Measurements from ENCODE around the gene WDR75. TPM values are rescaled to one million over a fixed set of nuclear protein-coding genes. Genes with fewer than 3 reads are reported as not detected.
"Not testable (repeated sequence)": the region's sequence is repeated elsewhere in the genome, so short reads cannot be mapped to it uniquely, and the experiment has no call there.

Gene WDR75
- total RNA-seq, 1 experiment from 2014 or later, result 64.1 TPM

DNA sequence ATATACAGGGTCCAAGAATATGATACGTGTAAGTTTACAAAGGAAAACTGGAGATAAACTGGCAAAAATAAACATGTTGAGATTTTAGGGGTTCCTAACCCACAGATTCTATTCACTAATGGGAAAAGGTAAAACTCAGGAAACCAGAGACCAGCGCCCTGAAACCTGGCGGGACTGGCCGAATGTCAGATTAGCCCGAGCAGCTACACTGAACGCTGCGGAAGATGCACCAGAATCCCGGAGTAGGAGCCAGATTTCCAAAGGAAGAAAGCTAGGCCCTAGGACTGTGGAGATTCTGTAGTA, 679 bp upstream of the WDR75 start:
- no peak for DNase-seq (ENCODE audit: low read depth)

DNA sequence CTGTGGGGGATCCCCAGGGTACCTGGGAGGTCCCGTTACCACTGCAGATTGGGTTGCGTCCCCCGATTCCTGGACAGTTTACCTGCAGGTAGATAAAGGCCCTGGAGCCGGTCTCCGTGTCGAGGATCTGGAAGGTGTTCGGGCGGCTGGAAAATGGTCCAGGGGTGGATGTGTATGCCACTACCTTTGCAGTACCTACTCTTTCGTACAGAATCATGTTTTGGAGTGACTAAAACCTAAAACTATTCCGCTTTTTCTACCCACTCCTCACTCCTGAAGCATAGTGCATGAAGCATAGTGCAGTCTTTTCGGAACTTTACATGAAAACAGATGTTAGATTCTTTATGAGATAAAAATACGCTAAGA, 418 bp downstream of the WDR75 start:
- DNase-seq (ENCODE audit: low read depth), result peak; percentile 1

DNA sequence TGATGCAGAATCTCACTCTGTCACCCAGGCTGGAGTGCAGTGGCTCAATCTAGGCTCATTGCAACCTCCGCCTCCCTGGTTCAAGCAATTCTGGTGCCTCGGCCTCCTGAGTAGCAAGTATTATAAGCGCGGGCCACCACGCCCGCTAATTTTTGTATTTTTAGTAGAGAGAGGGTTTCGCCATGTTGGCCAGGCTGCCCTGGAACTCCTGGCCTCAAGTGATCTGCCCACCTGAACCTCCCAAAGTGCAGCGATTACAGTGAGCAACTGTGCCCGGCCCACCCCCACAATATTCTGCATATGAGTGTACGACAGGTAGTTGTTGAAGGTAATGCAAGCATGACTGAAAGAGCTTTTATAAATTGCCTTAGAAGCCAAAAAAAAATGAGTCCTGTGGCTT, 1.2 kb downstream of the WDR75 start:
- no peak for DNase-seq (ENCODE audit: low read depth)

DNA sequence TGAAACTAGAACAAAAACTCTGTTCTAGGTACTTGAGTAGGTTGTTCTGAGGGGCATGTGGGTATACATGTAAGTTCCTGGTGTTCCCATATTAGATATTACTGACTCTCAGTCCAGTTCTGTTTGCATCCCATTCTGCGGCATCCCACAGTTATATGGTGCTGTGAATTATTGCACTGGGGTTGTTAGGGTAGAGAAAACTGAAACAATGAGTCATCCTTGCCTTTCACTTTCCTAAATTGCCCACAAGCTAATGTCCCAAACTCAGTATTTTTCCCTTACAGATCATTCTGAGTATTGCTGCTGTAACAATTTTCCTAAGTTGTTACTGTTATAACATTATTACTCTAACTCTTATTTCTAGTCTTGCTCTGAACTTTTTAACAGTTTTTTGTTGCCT, 3.0 kb downstream of the WDR75 start:
- peak; percentile 31 for DNase-seq (ENCODE audit: low read depth)

DNA sequence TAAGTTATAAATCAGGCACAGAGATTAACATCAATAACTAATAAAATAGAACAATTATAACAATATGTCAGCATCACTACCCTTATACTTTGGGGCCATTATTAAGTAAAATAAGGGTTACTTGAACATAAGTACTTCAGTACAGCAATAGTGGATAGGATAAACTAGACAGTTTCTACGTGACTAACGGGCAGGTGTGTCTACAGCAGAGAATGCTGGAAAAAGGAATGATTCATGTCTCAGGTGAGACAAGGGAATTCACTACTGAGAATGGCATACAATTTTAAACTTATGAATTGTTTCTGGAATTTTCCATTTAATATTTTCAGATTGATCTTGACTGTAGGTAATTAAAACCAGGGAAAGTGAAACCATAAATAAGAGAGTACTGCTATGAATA, 5.5 kb downstream of the WDR75 start:
- no peak for DNase-seq (ENCODE audit: low read depth)

DNA sequence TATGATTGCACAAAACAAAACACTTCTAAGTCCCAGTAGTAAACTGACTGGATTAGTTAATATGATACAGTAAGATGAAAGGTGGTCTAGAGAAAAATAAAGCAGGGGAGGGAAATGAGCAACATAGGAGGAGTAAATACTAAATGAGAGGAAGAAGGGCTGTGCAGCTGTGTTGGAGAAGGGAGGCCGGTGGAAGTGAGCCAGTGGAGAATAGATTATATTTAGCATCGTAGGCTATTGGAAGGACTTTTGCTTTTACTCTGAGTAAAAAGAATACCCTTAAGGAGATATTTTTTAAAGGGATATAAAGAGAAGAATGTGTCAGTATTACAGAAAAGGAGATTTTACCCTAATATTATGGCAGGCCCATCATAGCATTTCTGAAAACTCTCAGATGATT, 12.7 kb downstream of the WDR75 start:
- no peak for DNase-seq (ENCODE audit: low read depth)

DNA sequence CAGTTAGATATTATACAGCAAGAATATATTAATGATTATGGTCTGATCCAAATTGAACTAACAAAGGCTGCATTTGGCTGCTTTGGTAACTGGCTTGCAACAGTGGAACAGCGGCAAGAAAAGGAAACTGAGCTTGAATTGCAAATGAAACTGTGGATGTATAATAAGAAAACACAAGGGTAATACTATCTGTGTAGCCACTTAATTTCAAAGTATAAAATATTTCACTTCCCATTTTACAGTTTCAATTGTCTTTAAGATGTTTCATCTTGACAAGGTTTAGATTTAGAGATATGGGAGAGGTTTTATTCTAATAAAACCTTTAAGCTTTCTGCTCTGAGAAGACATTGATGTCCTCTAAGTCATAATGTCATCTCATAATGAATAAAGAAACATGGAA, 23.8 kb downstream of the WDR75 start:
- DNase-seq (ENCODE audit: low read depth), result no peak

DNA sequence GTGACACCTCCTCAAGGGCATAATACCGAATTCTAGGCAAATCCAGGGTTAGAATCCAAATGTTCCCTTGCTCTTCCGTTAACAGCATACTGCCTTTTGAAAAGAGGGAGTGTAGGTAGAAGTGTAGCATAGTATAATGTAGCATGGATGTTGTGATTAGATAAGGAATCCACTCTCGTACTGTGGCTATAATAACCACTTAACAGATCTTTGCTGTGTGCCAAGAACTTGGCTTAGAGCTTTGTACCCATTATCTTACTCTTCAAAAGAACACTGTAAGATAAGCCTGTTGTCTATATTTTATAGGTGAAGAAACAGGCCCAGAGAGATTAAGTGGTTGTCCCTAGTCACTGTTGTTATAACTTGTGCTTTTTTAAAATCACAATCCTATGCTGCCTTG, 24.2 kb downstream of the WDR75 start:
- no peak for DNase-seq (ENCODE audit: low read depth)

DNA sequence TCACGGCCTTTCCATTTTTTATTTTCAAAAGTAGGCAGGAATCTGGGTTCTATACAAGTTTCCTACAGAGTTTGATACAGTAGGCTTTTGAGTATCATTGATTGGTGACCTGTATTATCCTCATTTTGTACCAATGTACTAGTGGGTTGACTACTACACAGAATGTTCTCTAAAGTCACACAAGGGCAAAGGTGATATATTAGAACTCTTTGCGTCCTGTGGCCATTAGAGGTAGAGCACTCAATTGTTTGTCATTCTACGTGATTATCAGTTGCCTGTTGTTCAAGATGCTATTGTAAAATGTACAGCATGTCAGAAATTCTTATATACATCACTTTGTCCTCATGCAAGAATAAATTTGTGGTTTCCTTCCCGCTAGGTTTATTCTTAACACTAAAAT, 24.8 kb downstream of the WDR75 start:
- DNase-seq (ENCODE audit: low read depth), result no peak

DNA sequence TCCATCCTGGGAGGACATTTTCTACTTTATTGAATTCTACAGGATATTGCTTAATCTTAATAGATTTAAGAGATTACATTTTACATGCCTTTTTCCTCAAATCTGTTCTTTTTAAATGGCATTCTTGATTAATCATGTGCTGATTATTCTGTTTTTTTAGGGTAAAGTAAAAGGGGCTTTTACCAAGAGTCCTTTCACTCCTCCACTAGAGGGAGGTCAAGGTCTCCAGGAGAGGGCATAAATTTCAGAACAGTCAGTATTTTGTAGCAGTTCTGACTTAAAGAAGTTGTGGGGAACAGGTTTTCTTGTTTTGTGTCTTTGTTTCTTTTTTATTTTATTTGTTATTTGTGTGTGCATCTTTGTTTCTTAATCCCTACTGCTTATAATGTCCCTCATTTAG, 25.4 kb downstream of the WDR75 start:
- DNase-seq (ENCODE audit: low read depth), result peak; percentile 43

DNA sequence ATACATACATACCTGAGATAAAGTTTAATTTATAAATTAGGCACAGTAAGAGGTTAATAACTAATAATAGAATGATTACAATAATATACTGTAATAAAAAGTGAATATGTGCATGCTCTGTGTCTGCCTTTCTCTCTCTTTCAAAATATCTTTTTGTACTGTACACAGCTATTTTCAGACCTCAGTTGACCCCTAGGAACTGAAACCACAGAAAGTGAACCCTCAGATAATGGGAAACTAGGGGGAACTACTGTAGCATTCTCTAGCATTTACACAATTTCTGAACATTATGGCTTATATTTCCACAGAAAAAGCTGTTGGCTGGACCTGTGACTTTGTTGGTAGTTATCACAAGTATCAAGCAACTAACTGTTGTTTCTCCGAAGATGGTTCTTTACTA, 25.9 kb downstream of the WDR75 start:
- DNase-seq (ENCODE audit: low read depth), result no peak

DNA sequence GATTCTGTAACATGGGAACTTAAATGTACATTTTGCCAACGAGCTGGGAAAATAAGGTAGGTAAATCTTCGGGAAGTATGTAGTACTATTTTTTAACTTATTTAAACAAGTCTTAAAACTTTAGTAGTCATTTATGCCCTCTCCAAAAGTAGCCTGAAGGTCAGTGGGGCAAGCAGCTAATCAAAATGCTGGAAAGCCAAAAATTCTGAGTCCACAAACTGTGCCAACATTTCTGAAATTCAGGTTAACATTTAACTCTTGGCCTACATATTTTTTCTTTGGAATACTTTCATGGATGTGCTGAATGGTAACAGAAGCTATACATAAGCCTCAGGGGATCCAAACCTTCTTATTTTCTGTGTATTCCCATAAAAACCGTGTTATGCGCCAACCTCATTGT, 26.3 kb downstream of the WDR75 start:
- DNase-seq (ENCODE audit: low read depth), result no peak

DNA sequence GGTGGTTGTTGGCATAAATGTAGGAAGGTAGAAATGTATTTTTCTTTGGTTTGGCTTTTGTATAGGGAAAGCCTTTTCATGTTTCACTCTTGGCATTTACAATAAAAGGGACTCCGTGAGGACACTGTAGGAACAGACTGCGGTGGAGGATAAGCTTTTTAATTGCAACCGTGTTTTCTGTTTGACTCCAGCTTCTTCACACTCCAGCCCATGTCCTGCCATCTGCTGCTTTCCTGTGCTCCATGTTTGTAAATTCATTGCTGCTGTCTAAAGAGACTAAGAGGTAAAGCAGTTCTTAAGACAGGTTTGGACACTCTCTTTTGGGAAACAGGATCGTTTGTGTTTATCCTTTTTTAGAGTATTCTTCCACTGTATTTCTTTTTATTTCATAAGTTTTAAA, 33.3 kb downstream of the WDR75 start:
- DNase-seq (ENCODE audit: low read depth), result no peak

DNA sequence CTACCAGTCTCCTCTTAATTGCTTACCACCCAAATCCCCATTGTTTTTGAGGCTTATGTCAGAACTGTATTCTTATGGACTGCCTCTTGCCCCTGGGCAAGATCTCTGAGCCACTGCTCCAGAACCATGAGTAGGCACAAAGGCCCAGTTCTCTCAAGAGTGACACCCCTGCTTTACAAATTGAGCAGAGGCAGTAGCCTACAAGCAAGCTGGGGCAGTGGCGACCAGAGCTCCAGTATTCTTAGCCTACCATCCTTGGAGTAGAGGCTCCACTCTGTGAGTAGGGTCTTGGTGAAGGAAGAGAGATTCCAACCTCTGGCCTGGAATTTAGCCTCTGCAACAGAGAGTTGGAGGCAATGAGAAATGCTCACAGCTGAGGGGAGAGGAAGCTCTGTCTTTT, 36.5 kb downstream of the WDR75 start:
- DNase-seq (ENCODE audit: low read depth), result no peak

DNA sequence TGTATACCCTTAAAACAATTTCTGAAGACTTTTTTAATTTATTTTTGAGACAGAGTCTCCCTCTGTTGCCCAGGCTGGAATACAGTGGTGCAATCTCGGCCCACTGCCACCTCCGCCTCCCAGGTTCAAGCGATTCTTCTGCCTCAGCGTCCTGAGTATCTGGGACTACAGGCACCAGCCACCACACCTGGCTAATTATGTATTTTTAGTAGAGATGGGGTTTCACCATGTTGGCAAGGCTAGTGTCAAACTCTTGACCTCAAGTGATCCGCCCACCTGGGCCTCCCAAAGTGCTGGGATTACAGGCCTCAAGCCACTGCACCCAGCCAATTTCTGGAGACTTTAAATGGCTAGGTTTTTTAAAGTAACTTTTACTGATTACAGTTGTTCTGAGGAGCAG, 37.0 kb downstream of the WDR75 start:
- not testable (repeated sequence) for DNase-seq (ENCODE audit: low read depth)

DNA sequence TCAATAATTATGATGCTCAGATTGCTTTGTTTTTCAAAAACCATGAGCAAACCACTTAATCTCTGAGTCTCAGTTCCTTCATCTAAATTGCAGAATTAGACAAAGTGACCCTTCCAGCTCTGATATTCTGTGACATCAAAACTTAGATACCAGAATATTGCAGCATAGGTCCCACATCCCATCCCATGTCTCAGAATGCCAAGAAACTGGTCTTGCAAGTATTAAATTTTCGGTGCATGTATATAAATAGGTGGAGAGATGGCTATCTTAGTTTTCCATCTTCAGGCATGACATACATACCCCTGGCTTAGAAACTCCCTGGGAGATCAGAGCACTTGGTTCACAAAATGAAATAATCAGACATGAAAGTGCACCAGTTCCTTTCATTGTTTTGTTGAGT, 39.8 kb downstream of the WDR75 start:
- DNase-seq (ENCODE audit: low read depth), result no peak

DNA sequence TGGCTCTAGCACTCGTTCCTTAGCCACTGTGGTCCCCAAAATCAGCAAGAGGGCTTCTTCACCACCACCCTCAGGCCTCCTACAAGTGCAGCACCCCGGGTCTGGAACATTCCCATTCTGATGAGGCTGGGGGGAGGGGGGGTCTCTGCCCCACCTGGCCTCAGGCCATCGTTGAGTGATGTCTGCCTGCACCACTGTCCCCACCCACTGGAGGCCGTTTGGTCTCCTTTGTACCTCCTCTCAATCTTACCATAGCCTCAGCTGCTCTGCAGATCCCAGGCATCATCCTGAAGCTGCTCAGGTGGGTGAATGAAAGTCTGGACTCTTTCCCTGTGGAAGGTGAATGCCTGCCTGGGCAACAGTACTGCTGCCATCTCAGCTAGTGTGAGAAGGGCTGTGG, 42.3 kb downstream of the WDR75 start:
- DNase-seq (ENCODE audit: low read depth), result no peak

DNA sequence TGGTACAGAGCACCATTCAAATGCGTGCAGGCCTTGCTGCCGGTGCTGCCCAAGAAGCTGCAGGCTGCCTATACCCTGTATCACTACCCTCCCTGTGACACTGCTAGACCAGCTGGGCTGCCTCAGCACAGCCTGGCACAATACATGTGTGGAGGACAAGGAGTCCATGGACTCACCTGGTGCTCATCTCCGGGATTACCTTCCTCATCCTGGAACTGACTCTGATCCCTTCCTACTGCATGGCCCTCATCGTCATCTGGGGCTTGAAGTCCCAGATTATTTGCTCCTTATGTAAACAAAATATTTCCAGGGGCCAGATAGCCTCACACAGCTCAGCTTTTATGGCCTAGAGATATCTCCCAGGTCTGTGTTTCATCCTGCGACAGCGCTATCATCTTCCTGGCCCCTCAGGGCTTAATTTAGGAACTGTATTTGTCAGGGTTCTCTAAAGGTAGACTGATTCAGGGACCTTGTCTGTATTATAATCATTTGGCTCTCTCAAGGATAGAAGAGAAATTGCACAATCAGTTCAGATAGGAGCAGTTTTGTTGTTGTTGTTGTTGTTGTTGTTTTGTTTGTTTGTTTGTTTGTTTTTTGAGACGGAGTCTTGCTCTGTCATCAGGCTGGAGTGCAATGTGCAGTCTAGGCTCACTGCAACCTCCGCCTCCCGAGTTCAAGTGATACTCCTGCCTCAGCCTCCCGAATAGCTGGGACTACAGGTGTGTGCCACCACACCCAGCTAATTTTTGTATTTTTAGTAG, 42.9 kb downstream of the WDR75 start:
- DNase-seq (ENCODE audit: low read depth), result no peak

DNA sequence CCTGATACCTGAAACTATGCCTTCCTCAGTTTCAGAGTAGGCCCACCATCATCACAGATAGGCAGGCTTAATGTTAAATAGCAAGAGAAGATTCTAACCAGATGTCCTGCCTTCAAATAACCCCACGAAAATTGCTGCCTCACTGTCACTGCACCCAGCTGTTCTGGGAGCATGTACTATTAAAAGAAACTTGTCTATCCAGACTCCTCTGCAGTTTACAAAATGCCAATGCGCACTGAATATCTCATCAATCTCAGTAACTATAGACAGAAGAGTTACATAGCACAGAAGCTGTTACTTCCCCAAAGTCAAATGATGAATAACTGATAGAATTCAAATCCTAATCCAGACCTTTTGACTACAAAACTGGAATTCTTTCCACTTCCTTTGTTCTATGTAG, 43.9 kb downstream of the WDR75 start:
- no peak for DNase-seq (ENCODE audit: low read depth)

DNA sequence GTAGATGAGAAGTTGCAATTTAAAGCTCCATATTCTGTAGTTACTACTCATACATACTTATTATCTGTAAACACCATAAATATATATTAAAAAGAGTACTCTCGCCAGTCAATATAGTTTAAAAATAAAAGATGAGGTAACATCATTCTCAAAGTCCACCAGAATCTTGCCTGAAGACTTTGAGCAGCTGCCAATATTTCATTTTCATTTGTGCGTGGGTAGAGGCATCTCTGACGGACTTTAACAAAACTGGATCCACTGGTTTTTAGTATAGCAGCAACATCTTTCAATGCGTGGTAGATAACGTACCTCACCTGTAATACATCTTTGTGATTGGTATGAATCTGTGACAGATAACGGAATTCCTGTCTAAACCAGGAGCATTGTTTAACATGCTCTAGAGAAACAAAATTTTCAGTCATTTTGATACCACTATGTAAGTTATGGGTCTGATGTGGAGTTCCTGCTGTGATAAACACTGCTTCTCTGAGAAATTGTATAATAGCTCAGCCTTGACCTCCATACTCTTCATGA, 45.0 kb downstream of the WDR75 start:
- DNase-seq (ENCODE audit: low read depth), result no peak

DNA sequence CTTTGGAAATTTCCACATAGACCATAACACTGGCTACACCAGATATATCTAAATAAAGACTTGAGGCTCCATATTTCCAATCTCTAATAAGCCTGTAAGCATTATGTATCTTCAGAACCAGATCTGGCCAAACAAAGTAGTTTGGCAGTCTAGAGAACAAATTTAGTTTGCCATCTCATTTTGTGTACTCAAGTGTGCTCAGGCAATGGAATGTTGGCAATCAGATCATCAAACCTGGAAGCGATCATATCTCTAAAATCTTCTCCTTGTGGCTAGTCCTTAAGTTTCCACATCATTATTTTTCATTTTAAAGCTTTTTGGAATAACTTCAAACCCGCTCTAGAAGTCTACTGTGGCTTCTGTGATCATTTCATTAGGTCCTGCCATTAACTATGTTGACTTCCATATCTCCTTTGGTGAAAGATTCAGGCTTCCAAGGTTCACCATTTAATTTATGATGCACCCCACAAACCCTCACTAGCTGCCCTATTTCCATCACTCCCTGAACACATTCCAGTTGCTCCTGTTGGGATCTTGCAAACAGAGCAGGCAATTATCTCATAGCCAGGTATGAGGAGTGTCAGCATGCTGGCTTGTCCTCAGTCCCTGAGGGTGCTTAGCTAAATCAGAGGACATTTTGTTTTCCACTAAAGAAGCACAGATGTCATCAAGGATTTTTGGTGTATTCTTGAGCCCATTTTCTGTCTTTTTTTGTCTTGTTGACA, 46.2 kb downstream of the WDR75 start:
- no peak for DNase-seq (ENCODE audit: low read depth)

DNA sequence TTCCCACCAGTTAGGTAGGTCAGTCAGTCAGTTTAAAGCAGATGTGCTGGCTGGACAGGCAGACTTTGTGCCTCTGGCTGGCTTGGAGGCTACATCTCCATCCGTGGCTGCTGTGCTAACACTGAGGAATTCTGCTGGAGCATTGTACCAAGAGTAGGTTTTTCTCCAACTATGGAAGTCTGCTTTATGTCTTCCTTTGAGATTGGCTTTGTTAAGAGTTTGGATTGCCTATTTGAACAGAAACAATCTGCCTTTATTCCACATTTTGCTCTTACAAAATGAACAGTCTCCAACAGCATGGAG, 46.7 kb downstream of the WDR75 start:
- no peak for DNase-seq (ENCODE audit: low read depth)

DNA sequence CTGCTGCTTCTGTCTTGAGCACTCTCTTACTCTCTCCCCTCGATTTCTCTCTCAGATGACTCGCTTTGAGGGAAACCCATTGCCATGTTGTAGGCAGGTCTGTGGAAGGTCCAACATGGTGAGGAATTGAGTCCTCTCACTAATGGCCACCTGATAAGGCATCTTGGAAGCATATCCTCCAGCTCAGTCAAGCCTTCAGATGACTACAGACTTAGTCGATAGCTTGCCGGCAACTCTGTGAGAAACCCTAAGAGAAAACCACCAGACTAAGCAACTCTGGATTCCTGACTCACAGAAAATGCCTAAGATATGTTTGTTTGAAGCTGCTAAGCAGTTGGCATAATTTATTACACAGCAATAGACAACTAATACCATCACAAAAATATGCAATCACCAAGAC, 51.2 kb downstream of the WDR75 start:
- DNase-seq (ENCODE audit: low read depth), result peak; percentile 50

DNA sequence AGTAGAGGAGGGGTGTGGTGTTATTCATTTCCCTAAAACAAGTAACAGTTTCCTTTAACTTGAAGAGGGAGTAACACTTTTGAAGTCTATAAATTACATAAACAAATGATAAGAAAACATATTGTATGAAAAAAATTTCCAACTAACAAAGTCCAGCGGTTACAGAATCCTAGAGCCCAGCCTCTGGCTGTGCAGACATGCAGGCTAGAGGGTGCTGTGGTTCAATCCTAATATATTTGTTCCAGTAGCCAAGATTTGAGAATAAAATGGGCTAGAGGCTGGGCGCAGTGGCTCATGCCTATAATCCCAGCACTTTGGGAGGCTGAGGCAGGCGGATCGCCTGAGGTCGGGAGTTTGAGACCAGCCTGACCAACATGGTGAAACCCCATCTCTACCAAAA, 56.9 kb downstream of the WDR75 start:
- no peak for DNase-seq (ENCODE audit: low read depth)
